ENCODE results near the gene RANBP10. TPM values are rescaled to one million over a fixed set of nuclear protein-coding genes. Genes with fewer than 3 reads are reported as not detected.
A peak's percentile ranks its signal among the peaks of the same experiment; 100 is the strongest.

Gene RANBP10
- total and polyA plus RNA-seq, 2 of the 13 experiments (the other 11 are each of a cell fraction or from before 2014, with no cell fraction given): 9.2 to 22.7 TPM

DNA sequence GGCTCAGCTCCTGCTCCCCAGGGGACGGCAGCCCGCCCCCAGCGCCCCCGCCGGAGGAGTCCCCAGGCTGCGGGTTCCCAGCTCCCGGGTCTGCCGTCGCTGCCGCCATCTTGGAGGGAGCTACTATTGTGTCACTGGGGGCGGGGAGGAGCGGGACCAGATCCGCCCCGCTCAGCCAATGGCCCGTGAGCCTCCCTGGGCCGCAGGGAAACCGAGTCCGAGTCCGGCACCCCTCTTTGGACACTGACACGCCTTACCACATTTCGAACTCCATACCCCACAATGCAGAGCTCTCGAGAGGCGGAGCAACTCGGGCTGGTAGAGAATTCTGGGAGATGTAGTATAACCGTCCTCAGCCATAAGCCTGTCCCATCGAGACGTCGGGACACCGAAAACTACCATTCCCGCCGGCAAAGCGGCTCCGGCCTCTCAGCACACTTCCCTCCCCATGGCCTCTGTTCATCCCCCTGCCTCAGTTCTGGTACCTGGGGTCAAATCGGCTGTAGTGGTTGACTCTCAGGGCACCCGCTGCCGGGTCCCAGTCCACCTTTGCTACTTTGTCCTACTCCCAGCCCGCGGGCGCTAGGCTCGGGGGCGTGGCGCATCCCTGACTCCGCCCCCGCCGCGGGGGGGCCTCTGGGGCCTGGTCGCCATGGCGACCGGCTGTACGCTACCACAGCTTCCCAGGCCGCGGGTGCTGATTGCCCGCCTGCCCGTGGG is at the start of gene RANBP10, which contains the start of gene TSNAXIP1 (continued):
- TF ChIP-seq, protein P1, sequence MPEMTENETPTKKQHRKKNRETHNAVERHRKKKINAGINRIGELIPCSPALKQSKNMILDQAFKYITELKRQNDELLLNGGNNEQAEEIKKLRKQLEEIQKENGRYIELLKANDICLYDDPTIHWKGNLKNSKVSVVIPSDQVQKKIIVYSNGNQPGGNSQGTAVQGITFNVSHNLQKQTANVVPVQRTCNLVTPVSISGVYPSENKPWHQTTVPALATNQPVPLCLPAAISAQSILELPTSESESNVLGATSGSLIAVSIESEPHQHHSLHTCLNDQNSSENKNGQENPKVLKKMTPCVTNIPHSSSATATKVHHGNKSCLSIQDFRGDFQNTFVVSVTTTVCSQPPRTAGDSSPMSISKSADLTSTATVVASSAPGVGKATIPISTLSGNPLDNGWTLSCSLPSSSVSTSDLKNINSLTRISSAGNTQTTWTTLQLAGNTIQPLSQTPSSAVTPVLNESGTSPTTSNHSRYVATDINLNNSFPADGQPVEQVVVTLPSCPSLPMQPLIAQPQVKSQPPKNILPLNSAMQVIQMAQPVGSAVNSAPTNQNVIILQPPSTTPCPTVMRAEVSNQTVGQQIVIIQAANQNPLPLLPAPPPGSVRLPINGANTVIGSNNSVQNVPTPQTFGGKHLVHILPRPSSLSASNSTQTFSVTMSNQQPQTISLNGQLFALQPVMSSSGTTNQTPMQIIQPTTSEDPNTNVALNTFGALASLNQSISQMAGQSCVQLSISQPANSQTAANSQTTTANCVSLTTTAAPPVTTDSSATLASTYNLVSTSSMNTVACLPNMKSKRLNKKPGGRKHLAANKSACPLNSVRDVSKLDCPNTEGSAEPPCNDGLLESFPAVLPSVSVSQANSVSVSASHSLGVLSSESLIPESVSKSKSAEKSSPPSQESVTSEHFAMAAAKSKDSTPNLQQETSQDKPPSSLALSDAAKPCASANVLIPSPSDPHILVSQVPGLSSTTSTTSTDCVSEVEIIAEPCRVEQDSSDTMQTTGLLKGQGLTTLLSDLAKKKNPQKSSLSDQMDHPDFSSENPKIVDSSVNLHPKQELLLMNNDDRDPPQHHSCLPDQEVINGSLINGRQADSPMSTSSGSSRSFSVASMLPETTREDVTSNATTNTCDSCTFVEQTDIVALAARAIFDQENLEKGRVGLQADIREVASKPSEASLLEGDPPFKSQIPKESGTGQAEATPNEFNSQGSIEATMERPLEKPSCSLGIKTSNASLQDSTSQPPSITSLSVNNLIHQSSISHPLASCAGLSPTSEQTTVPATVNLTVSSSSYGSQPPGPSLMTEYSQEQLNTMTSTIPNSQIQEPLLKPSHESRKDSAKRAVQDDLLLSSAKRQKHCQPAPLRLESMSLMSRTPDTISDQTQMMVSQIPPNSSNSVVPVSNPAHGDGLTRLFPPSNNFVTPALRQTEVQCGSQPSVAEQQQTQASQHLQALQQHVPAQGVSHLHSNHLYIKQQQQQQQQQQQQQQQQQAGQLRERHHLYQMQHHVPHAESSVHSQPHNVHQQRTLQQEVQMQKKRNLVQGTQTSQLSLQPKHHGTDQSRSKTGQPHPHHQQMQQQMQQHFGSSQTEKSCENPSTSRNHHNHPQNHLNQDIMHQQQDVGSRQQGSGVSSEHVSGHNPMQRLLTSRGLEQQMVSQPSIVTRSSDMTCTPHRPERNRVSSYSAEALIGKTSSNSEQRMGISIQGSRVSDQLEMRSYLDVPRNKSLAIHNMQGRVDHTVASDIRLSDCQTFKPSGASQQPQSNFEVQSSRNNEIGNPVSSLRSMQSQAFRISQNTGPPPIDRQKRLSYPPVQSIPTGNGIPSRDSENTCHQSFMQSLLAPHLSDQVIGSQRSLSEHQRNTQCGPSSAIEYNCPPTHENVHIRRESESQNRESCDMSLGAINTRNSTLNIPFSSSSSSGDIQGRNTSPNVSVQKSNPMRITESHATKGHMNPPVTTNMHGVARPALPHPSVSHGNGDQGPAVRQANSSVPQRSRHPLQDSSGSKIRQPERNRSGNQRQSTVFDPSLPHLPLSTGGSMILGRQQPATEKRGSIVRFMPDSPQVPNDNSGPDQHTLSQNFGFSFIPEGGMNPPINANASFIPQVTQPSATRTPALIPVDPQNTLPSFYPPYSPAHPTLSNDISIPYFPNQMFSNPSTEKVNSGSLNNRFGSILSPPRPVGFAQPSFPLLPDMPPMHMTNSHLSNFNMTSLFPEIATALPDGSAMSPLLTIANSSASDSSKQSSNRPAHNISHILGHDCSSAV (CRISPR knock-in tag; IDR thresholded peaks at IDR 0.05; ENCODE audit: borderline replicate concordance): 0 out of 2 replicates have a peak, but pooled peaks have one; percentile 59
- no peak for TF ChIP-seq FOXK2 (IDR thresholded peaks at IDR 0.05)
- TF ChIP-seq SOX6 (IDR thresholded peaks at IDR 0.05): no peak
- peak; percentile 36; the same call in 1 of the 2 replicates for TF ChIP-seq SOX6 (CRISPR knock-in tag; IDR thresholded peaks at IDR 0.05)
- no peak for TF ChIP-seq ZNF652 (CRISPR knock-in tag; IDR thresholded peaks at IDR 0.05; ENCODE audit: borderline replicate concordance, low read depth)
- no peak; the same call in 1 of the 2 replicates for TF ChIP-seq TP53 (CRISPR knock-in tag; conservative IDR thresholded peaks at IDR 0.05)
- TF ChIP-seq FOSL2 (CRISPR knock-in tag; IDR thresholded peaks at IDR 0.05): peak; percentile 13; the same call in 1 of the 2 replicates
- TF ChIP-seq MED13 (CRISPR knock-in tag; IDR thresholded peaks at IDR 0.05): no peak
- TF ChIP-seq ZNF709 (CRISPR knock-in tag; IDR thresholded peaks at IDR 0.05): peak; percentile 73
- no peak for TF ChIP-seq NPAS2 (CRISPR knock-in tag; IDR thresholded peaks at IDR 0.05; ENCODE audit: borderline replicate concordance)
- peak; percentile 39; the same call in 1 of the 2 replicates for TF ChIP-seq HMG20B (CRISPR knock-in tag; conservative IDR thresholded peaks at IDR 0.05)
- TF ChIP-seq ZNF83 (CRISPR knock-in tag; IDR thresholded peaks at IDR 0.05; ENCODE audit: borderline replicate concordance): peak; percentile 65; the same call in 1 of the 2 replicates
- TF ChIP-seq IRF9 (CRISPR knock-in tag; IDR thresholded peaks at IDR 0.05; ENCODE audit: borderline replicate concordance): peak; percentile 72
- TF ChIP-seq MYPOP (CRISPR knock-in tag; IDR thresholded peaks at IDR 0.05): 0 out of 2 replicates have a peak, but pooled peaks have one; percentile 37
- TF ChIP-seq ESRRA (CRISPR knock-in tag; IDR thresholded peaks at IDR 0.05; ENCODE audit: low read depth): no peak
- no peak for TF ChIP-seq PCBP2 (optimal IDR thresholded peaks at IDR 0.05; ENCODE audit: low read depth, low read length, poor library complexity, severe bottlenecking)
- TF ChIP-seq, protein P2, sequence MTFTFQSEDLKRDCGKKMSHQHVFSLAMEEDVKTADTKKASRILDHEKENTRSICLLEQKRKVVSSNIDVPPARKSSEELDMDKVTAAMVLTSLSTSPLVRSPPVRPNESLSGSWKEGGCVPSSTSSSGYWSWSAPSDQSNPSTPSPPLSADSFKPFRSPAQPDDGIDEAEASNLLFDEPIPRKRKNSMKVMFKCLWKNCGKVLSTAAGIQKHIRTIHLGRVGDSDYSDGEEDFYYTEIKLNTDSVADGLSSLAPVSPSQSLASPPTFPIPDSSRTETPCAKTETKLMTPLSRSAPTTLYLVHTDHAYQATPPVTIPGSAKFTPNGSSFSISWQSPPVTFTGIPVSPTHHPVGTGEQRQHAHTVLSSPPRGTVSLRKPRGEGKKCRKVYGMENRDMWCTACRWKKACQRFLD (CRISPR knock-in tag; IDR thresholded peaks at IDR 0.05; ENCODE audit: borderline replicate concordance): peak; percentile 52
- TF ChIP-seq TARDBP (CRISPR knock-in tag; IDR thresholded peaks at IDR 0.05): peak; percentile 42; the same call in 1 of the 2 replicates

All from HepG2 (cell line).